DMS153 (cell line): ENCODE measurements around the gene LOXL4.
"Not testable (repeated sequence)": the region's sequence is repeated elsewhere in the genome, so short reads cannot be mapped to it uniquely, and the experiment has no call there.

ENCODE experiments used
- DNase-seq: peaks from one replicate; lab custom pipeline; 2025; lab: John Stamatoyannopoulos, UW

The LOXL4 gene

DNA sequence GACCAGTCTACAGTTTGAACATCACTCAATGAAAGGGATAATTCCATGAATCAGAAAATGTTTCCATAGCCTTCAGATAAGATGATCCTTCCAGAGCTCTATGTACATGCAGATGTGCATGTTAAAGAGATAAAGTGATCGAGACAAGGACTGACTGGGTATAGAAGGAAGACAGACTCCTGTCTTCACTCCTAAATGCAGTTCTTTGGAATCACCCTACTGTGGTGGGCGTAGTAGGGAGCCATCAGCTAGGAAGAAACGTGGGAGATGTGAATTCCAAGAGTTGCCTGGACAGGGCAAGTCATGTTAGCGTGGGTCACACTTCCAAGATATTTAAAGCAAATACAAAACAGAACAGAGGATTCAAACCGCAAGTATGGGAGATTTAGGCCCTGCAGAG is 23.9 kb downstream of the LOXL4 start:
- no peak for DNase-seq

DNA sequence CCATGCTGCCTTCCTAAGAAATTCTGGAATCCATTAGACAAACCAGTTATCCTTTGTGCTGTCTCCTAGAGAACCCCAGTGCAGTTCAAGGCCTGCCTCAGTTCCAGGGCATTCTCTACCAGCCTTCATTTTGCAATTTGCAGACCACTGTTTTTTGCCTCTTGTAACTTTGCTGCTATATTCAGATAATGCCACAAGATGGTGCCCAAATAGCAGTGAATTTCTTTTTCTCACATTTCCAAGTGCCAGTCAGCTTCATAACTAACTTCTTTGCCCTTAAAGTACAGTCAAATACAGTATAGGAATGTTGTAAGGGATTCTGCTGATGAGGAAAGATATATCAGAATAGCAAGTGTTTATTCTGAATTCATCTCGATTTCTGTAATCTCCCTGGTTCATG is 25.2 kb downstream of the LOXL4 start:
- no peak for DNase-seq

DNA sequence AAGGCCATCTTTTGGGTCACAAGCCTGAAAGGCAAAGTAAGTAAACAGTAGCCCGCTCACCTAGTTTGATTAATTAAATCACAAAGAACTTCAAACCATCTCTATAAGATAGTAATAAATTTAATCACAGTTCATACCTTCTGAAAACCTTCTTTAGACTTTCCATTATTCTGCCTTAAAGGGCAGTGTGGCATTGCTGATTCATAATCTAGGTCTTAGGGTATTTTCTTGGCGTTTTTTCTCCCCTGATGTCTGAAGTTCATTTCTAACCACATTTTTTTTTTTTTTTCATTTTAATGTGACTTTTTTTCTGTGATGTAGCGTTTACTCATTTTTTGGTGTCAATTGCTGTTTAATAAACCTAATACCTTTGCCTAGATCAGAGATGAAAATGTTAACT is 27.5 kb downstream of the LOXL4 start:
- no peak for DNase-seq

DNA sequence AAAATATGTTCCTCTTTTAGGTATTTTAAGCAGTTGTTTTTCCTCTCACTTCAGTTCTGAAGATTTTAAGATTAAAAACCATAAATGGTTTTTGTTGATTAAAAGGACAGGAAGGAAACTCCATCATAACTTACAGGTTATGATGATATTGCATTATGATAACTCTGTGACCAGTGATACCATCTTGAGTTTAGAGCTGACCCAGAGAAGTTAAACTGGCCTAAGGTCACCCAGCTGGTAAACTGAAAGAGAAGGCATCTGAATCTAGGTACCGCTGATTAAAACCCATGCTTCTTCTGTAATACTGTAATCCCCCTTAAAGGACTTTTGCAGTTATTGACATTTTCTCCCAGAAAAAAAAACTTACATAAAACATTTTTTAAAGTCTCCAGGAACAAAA is 29.6 kb downstream of the LOXL4 start:
- DNase-seq = no peak

DNA sequence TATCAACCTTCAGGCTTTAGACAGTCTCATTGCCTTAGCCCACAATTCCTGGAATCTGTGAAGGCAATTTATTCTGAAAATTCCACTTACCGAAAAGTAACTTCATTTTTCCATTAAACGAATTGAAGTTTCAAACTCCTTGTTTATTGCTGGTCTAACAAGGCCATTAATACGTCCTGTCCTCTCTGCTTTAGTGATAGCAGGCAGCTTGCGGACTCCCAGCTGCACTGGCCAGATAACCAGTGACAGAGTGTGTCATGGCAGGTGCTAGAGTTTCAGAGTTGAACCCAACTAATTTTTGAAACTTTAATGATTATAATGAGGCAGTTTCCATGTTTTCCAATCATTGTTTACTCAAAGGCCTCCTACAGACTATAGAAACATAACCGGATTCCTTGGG is 31.1 kb downstream of the LOXL4 start:
- DNase-seq = no peak

DNA sequence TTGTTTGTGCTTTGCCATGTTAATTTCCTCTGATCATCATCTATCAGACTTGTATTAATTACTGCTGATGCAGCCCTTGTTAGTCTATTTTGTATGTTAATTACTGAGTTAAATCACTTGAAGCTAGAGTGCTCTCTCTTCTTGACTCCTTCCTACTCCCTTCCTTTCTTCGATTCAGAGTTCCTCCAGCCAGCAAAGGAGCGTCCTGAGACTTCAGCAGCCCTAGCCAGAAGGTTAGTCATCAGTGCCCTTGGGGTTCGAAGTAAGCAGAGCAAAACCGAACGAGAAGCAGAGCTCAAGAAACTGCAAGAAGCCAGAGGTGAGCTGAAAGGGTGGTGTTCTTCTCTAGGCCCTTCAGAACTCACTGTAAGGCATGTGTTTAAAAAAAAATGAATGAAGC is 32.1 kb downstream of the LOXL4 start:
- DNase-seq = no peak

DNA sequence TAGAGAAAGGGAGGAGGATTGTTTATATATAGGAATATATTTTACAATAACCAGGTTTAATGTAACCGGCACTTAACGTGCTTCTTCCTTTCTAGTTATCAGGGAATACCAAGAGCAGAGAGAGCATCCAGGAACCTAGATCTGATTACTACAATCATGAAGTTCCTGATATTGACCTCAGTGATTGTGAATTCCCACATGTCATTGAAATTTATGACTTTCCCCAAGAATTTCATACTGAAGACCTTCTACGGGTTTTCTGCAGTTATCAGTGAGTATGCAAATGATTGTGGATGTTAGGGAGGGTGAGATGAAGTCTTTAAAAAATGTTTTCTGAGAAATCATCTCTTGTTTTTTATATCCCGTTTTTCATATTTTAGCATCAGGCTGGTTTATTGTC is 36.6 kb downstream of the LOXL4 start:
- no peak for DNase-seq

DNA sequence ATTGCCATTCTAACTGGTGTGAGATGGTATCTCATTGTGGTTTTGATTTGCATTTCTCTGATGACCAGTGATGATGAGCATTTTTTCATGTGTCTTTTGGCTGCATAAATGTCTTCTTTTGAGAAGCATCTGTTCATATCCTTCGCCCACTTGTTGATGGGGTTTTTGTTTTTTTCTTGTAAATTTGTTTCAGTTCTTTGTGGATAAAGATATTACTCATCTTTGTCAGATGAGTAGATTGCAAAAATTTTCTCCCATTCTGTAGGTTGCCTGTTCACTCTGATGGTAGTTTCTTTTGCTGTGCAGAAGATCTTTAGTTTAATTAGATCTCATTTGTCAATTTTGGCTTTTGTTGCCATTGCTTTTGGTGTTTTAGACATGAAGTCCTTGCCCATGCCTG is 39.7 kb downstream of the LOXL4 start:
- not testable (repeated sequence) for DNase-seq

DNA sequence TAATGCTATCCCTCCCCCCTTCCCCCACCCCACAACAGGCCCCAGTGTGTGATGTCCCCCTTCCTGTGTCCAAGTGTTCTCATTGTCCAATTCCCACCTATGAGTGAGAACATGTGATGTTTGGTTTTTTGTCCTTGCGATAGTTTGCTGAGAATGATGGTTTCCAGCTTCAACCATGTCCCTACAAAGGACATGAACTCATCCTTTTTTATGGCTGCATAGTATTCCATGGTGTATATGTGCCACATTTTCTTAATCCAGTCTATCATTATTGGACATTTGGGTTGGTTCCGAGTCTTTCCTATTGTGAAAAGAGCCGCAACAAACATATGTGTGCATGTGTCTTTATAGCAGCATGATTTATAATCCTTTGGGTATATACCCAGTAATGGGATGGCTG is 40.3 kb downstream of the LOXL4 start:
- not testable (repeated sequence) for DNase-seq

DNA sequence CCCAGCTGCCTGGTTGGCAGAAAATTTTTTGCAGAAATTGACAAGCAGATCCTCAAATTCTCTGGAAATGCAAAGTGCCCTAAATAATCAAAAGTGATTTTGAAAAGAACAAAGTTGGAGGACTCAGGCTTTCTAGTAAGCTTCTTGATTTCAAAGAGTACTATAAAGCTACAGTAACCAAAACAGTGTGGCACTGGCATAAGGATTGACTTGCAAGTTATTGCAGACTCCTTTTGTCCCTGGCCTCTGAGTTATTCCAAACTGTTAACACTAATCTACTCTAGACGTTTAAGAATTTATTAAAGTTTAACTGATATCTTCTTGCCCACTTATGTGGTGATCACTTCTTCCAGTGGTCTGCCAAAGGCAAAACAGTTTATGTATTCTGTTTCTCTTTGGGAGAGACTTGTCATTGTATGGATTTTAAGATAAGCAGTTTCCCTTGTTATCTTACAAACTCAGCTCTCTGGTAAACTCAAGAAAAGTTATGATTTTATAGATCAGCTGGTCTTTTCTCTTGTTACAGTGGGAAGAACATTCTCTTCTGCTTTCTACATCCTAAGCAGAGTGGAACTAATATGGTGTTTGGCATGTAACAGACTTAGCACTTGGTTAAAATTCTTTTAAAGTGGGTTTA is 41.4 kb downstream of the LOXL4 start:
- no peak for DNase-seq

DNA sequence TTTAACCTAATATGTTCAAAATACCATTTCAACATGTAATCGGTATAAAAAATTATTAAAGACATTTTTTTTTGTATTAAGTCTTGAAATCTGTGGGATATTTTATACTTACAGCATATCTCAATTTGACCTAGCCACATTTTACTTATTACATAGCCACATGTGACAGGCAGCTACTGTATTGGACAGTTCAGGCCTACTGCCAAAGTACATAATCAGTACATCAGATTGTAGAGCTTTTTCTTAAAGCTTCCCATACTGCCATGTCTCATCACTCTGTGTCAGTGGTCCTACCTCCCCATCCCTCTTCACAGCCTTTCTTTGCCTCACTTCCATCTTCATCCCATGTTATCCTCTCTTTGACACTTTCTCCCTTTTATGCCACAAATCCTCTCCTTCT is 43.0 kb downstream of the LOXL4 start:
- DNase-seq = no peak

DNA sequence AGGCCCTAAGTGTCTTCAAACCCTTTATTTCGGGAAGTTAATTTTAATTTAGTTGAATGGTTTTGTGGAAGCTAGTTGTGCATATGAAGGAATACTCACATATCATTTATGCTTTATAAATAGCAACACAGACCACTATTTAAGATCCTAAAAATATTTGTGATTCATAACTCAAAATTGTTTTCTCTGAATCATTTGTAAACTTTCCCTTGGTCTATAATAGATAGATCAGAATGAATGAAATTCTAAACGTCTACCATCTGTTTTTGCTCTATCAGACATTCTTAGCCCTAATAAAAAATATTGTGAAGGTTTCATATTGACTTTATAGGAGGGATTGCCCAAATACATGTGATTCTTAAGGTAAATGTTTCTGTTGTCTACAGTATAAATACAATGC is 43.5 kb downstream of the LOXL4 start:
- DNase-seq = no peak

DNA sequence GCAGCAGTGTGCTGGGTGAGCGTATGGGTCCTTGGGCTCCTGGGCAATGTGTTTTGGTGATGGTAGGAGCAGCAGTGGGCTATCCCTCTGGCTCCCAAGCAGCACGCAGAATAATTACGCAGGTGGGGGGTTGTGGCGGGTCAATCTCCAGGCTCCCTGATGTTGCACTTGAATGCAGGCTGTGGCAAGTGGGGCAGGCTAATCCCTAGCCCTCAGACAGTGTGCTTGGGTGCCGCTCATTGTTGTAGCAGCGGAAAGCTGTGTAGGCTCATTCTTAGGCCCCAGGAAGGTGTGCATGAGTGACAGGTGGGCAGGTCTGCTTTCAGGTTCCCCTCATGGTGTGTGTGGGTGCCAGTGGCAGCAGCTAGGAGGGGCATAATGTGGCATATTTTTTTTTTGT is 44.1 kb downstream of the LOXL4 start:
- DNase-seq = no peak

DNA sequence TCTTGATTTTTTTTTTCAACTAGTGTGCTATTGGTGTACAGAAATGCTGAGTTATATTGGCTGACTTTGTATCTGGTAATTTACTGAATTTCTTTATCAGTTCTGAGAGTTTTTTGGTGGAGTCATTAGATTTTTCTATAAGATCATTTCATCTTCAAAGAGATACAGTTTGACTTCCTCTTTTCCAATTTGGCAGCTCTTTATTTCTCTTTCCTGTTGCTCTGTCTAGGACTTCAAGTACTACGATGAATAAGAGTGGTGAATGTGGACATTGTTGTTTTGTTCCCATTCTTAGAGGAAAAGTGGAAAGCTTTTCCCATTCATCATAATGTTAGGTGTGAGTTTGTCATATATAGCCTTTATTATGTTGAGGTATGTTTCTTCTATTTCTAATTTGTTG is 50.2 kb downstream of the LOXL4 start:
- DNase-seq = no peak

DNA sequence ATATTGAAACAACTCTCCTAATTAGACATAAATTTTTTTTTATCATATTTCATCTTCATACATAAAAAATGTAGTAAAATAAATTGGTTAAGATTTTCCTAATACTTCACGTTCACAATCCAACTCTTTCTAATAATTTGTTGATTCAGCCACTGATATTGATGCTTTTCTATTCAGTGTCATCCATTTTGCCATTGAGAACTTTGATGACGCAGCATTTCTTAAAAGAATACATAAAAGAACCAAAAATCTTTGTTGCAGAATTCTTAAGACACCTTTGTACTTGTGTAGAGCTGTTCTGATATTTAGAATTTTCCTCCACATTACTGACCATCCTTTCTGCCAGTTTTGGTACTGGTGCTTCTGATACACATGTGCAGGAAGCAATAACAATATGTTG is 52.6 kb downstream of the LOXL4 start:
- no peak for DNase-seq

DNA sequence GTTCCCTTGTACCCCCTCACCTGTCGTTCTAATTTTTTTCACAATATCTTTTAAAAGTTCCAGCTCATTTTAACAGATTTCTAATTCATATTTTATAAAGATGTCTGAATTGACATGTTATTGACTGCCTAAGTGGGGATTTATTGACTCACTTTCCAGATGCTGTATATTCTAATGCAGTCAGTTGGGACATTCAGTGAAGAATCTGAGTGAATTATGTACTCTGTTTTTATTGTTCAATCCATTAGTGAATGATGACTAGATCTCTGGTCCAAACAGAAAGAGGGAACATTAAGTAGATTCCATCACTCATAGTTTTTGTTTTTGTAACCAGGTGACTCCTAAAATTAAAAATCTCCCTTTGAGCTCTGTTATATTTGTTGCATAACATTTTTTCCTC is 54.3 kb downstream of the LOXL4 start:
- no peak for DNase-seq

DNA sequence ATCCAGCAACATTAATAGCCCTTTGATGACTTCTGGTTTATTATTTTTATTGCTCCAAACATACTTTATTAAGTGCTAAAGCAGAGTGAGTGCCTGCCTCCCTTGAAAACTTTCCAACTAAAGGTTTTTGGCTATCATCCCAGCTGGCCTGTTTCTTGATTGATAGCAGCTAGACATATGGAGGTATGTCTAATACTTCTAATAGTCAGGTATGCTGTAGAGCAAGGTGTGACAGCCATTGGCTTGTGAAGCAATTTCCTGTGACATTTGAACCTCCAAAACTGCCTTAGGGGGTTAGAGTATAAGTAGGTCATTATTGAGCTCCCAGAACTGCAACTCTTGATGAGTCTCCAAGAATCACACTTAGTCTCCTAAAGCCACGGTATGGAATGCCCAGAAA is 55.8 kb downstream of the LOXL4 start:
- no peak for DNase-seq

DNA sequence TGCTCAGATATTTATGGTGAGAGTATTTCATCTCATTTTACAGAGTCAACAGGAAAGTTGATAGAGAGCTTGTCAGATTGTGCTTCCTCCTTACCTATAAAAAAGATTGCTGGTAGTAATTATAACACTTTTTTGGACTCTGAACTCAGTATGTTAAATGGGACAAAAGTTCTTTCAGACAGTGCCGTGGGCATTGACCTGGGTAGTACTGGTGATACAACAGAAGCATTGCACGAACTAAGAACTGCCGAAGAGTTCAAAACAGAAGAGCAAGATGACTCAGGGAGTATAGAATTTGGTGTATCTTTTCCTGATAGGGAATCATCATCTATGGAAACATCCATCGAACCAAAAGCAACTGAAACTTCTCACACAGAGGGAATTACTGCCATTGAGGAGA is 58.6 kb downstream of the LOXL4 start:
- no peak for DNase-seq

DNA sequence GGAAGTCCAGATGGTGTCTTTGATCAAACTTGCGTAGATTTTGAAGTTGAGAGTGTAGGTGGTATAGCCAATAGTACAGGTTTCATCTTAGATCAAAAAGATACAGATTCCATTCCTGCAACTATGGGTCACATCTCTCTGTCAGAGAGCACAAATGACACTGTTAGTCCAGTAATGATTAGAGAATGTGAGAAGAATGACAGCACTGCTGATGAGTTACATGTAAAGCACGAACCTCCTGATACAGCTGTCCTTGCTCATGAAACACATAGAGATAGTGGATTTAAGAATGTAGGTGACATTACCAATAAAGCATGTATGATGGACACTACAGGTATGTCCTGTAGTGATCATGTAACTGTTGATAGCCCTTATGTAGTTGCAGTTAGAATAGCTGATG is 59.1 kb downstream of the LOXL4 start:
- no peak for DNase-seq

DNA sequence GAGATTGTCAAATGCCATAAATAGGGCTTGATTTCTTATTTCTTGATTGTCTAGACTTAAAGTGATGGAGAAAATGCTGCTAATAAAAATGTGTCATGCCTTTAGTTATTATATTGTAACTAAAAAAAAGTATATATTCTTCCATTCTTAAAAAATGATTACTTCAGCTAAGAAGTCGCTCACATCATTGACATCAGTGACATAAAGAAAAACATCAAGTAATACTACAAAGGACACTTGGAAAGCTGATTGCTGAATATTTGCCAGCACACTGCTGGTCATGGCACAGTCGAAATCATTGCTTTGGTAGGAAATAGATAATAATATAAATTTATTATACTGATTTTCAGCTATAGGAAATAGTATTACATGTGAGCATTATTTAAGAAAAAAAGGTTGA is 62.6 kb downstream of the LOXL4 start:
- no peak for DNase-seq

DNA sequence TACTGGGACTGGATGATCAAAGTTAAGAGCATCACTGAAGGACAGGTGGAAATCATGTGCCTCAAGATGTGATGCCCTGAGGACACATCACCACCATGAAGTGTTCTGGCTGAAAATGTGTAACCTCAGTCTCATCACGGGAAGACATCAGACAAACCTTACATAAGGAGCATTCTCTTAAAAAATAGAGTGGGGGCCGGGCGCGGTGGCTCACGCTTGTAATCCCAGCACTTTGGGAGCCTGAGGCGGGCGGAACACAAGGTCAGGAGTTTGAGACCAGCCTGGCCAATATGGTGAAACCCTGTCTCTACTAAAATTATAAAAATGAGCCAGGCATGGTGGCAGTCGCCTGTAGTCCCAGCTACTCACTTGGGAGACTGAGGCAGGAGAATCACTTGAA is 65.6 kb downstream of the LOXL4 start:
- DNase-seq = no peak

DNA sequence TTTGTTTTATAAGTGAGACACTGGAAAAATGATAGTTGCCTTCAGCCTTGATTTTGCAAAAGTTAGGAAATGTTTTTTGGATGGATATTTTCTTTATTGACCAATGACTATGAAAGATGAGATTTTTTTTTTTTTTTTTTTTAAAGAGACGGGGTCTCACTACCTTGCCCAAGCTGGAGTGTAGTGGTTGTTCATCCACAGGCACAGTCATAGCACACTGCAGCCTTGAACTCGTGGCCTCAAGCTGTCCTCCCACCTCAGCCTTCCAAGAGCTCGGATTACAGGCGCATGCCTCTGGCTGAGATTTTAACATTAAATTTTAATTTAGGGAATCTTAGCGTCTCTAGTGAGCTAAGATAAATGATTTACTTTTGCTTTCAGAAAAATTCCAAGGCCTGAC is 66.2 kb downstream of the LOXL4 start:
- DNase-seq = no peak
